Stimulated activated CD8-positive, alpha-beta memory T cell treated with anti-CD3 and anti-CD28 coated beads, Interleukin-12 subunit alpha, Interleukin-12 subunit beta, amount 100 ng/mL, for 1 hour (primary cell): ENCODE measurements around the gene TENM4.
"Not testable (repeated sequence)": the region's sequence is repeated elsewhere in the genome, so short reads cannot be mapped to it uniquely, and the experiment has no call there.

Experiments
- DNase-seq: peaks from one replicate; pipeline ENCODE4 v3.0.0-alpha.2; 2020; ENCODE audit warnings: low read depth

The TENM4 gene

GRCh38 chr11:78638704-78639380 is 802.0 kb downstream of the TENM4 start:
- DNase-seq: no peak

GRCh38 chr11:78637527-78637926 is 803.3 kb downstream of the TENM4 start:
- DNase-seq: not testable (repeated sequence)

GRCh38 chr11:78635814-78636506 is 804.9 kb downstream of the TENM4 start:
- no peak for DNase-seq

DNA sequence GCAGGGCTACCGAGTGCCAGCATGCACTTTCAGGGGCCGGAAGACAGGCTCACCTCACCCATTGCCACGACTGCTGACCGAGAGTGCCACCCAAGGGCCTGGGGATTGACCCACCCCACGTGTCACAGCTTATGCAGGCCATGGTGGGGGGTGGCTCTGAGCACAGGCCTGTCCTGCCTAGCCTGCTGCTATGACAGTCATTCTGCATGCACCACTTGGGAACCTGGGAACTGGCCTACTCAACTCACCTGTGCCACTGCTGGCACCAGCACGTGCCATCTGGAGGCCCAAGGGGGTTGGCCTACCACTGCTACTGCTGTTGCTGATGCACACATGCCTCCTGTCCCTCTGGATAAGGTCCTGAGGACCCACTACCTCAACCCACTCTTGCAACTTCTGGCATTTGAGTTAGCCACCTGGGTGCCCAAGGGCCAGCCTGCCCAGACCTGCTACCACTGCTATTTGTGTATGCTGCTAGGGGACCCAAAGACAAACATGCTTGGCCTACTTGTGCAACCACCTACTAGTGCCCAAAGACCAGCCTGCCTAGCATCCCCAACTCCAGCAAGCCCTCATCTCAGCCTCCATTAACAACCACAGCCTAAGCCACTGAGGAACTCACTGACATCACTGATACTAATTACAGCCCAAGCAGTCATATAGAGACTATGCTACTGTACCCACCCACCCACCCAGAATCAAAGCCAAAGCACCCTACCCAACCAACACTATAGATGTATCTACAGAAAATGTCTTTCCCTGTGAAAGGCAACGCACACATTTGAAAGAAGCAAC is 807.1 kb downstream of the TENM4 start:
- no peak for DNase-seq

GRCh38 chr11:78630561-78631303 is 810.1 kb downstream of the TENM4 start:
- DNase-seq: no peak

DNA sequence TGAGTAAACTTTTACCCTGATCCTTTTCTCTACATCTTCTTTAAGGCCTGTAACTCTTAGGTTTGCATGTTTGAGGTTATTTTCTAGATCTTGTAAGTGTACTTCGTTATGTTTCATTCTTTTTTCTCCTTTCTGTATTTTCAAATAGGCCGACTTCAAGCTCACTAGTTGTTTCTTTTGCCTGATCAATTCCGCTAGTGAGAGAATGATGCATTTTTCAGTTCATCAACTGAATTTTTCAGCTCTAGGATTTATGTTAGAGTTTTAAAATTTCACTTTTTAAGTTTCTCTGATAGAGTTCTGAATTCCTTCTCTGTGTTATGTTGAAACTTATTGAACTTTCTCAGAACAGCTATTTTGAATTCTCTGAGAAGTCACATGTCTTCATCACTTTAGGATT is 810.7 kb downstream of the TENM4 start:
- DNase-seq: no peak

GRCh38 chr11:78622666-78623065 is 818.2 kb downstream of the TENM4 start:
- no peak for DNase-seq

DNA sequence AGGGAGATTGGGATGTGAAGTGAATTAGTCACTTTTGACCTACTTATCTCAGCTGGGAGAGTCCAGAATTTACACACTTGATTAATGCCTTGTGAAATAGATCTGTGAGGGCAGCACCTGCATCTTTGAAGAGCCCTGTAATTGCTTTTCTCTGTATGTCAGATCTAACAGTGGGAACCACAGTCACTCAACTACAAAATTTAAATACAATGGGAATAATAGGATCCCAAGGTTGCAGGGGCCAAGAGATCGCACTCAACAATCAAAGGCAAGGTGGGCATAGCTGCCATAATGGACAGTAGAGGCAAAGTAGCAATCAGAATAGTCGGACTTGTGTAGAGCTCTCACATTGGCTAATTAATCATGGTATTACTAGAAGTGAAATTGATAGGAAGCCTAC is 820.7 kb downstream of the TENM4 start:
- no peak for DNase-seq

GRCh38 chr11:78615724-78616123 is 825.1 kb downstream of the TENM4 start:
- DNase-seq: no peak

- DNase-seq: no peak
These were observed 827.4 kb downstream of the TENM4 start for GRCh38 chr11:78613378-78613813.

- DNase-seq: no peak
These were observed 828.0 kb downstream of the TENM4 start for GRCh38 chr11:78612721-78613377.

DNA sequence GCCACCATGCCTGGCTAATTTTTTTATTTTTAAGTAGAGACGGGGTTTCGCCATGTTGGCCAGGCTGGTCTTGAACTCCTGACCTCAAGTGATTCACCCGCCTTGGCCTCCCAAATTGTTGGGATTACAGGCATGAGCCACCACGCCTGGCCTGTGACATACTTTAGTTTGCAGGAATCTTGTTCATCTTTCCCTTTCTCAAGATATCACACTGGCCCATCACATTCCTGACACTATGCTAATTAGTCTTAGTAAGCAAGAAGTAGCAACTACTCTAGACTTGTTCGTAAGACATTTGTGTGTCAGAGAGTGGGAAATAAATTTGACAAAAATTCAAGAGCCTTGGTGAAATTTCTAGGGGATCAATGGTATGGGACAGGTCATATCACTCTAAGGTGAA is 831.5 kb downstream of the TENM4 start:
- not testable (repeated sequence) for DNase-seq

DNA sequence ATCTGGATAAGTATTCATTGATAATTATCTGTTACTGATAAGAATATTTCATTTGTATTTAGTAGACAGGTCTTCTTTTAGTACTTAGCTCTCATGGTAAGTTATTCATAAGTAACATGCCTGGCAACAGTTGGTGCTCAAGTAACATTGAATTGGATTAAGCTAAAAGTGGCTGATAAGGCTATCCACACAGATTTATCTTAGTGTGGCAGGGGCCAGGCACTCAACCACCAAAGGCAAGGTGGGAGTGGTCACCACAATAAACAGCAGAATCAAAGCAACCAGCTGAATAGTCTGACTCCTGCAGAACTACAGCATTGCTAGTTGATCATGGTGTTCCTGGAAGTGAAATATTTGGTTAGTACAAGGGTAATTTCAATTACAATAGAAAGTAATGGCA is 833.1 kb downstream of the TENM4 start:
- no peak for DNase-seq

- DNase-seq: no peak
These were observed 834.2 kb downstream of the TENM4 start for GRCh38 chr11:78606667-78607066.

- DNase-seq: no peak
These were observed 835.5 kb downstream of the TENM4 start for GRCh38 chr11:78605296-78605695.

- DNase-seq: no peak
These were observed 837.0 kb downstream of the TENM4 start for GRCh38 chr11:78603792-78604191.
